ENCODE data around the gene CLDN6. TPM values are rescaled to one million over a fixed set of nuclear protein-coding genes. Genes with fewer than 3 reads are reported as not detected.
A peak's percentile ranks its signal among the peaks of the same experiment; 100 is the strongest.

The CLDN6 gene
- total and polyA plus RNA-seq, 2 of the 13 experiments (the other 11 are each of a cell fraction or from before 2014, with no cell fraction given) = 5.9 to 7.6 TPM

GRCh38 chr16:3020604-3021448 is 2.8 kb upstream of the CLDN6 start (continued):
- TF ChIP-seq MXD1 (CRISPR knock-in tag; IDR thresholded peaks at IDR 0.05) = no peak
- no peak for TF ChIP-seq HOMEZ (CRISPR knock-in tag; IDR thresholded peaks at IDR 0.05; ENCODE audit: low read depth)
- peak; percentile 76 for TF ChIP-seq PRDM15 (CRISPR knock-in tag; IDR thresholded peaks at IDR 0.05)
- TF ChIP-seq TCF7L2 (IDR thresholded peaks at IDR 0.05; ENCODE audit: low read depth, low read length) = no peak
- TF ChIP-seq ATF7-NPFF (CRISPR knock-in tag; IDR thresholded peaks at IDR 0.05; ENCODE audit: low read depth) = peak; percentile 14; the same call in 1 of the 2 replicates
- TF ChIP-seq XBP1 (CRISPR knock-in tag; IDR thresholded peaks at IDR 0.05) = no peak
- TF ChIP-seq ZBTB39 (CRISPR knock-in tag; IDR thresholded peaks at IDR 0.05) = no peak
- TF ChIP-seq IRF9 (CRISPR knock-in tag; IDR thresholded peaks at IDR 0.05; ENCODE audit: borderline replicate concordance) = no peak
- no peak for TF ChIP-seq LCORL (IDR thresholded peaks at IDR 0.05)
- TF ChIP-seq LCORL (CRISPR knock-in tag; IDR thresholded peaks at IDR 0.05) = peak; percentile 92; the same call in 1 of the 2 replicates
- peak; percentile 26; the same call in 1 of the 2 replicates for TF ChIP-seq ZNF558 (CRISPR knock-in tag; IDR thresholded peaks at IDR 0.05; ENCODE audit: borderline replicate concordance)
- TF ChIP-seq RBM22 (optimal IDR thresholded peaks at IDR 0.05; ENCODE audit: low read length) = peak; percentile 84
- no peak for TF ChIP-seq CTCF (CRISPR knock-in tag; IDR thresholded peaks at IDR 0.05)
- no peak for TF ChIP-seq ZNF678 (CRISPR knock-in tag; IDR thresholded peaks at IDR 0.05)
- no peak; the same call in 1 of the 2 replicates for TF ChIP-seq ZBTB14 (CRISPR knock-in tag; IDR thresholded peaks at IDR 0.05)
